DOHH2 (cell line): ENCODE results near the gene DR1.

Experiments
- CTCF ChIP-seq: fragments of 200-600 bp; sonication (generic); IDR thresholded peaks from one replicate; pipeline ENCODE4 v1.5.1; 2014; ENCODE audit warnings: antibody characterized with exemption, mild to moderate bottlenecking, low read depth, low read length; ENCODE audit not compliant: poor library complexity, severe bottlenecking
- EZH2phosphoT487 ChIP-seq: fragments of 200-600 bp; sonication (generic); IDR thresholded peaks from 2 replicates; pipeline ENCODE4 v1.6.1; 2017; ENCODE audit warnings: borderline replicate concordance, mild to moderate bottlenecking, antibody characterized with exemption, low read length, moderate library complexity, mixed read lengths

DNA sequence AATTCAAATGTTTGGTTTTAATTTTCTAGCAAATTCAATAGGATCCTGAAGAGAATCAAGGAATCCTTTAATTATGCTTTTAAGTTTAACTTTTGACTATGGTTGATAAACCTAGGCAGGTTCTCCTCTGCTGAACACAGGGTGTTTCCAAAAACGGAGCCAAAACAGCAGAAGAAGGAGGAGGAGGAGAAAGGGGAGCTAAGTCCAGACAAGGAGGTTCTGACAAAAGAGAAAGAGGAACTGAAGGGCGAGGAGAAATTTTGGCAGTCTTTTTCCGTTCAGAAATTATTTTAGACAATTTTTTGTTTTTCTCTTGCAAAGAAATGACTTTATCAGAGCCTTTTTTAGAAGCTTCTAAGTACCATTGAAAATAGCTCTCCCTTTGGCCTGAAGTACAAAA lies 69.0 kb downstream of the DR1 start:
- TF ChIP-seq CTCF (no peak), EZH2phosphoT487 (no peak)
